ENCODE results near the gene HSPB6. TPM values are rescaled to one million over a fixed set of nuclear protein-coding genes. Genes with fewer than 3 reads are reported as not detected.
A peak's percentile ranks its signal among the peaks of the same experiment; 100 is the strongest.

The HSPB6 gene
- polyA plus RNA-seq, 2 of the 4 experiments (the other 2 are of a cell fraction), result 0.16 to 0.26 TPM

DNA sequence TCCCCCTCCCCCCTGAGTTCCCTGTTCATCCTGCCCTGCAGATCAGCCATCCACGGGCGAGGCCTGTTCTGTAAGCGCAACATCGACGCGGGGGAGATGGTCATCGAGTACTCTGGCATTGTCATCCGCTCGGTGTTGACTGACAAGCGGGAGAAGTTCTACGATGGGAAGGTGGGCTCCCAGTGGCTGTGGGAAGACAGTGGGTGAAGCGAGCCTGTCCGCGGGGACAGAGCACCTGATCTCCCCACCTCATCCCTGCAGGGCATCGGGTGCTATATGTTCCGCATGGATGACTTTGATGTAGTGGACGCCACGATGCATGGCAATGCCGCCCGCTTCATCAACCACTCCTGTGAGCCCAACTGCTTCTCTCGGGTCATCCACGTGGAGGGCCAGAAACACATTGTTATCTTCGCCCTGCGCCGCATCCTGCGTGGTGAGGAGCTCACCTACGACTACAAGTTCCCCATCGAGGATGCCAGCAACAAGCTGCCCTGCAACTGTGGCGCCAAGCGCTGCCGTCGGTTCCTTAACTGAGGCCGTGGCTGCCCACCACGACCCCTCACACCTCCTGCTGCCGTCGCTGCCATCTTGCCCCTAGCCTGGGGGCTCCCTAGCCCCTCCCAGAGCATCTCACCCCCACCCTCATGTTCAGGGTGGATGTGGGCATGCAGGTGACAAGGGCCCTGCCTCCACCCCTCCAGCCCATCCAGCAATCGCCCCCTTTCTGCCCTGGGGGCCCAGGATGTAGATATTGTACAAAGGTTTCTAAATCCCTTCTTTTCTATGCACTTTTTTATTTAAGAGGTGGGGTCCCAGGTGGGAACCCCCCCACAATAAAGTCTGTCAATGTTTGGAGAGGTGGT, 18.6 kb downstream of the HSPB6 start:
- POLR2A ChIA-PET, result interaction anchor here (0.5 to 1.2 kb wide), 2 partner anchors 10 to 108 kb away, joined by 3 read pairs; partner anchors contain the start of gene LIN37
- CTCF ChIA-PET, result interaction anchor here (0.6 to 3.4 kb wide), 11 partner anchors 7 to 193 kb away, joined by 3 to 32 read pairs (median 8); partner anchors contain the start of genes KMT2B, PSENEN and U2AF1L4
- H3K4me3 ChIP-seq, result no peak overlapping the region
- 96% methylated on average over 37 of the region's 37 CpGs for WGBS (ENCODE audit: missing lambda C conversion rate)
- no peak overlapping the region for H3K4me2 ChIP-seq
- FAIRE-seq (no peak), ATAC-seq (no peak), DNase-seq (ENCODE audit: low read depth in 1 of 2, low spot score in 1 of 2) (no peak)
- H3K9me3 ChIP-seq, result no peaks in the 10 kb centered on the region
- no peak overlapping the region for H3K27ac ChIP-seq
- H3K4me1 ChIP-seq, result peaks cover 14% of the 10 kb centered on the region
- TF ChIP-seq RAD21 (conservative IDR thresholded peaks at IDR 0.05 in 1 of 2, IDR thresholded peaks at IDR 0.05 in 1 of 2), result no peak
- no peak for TF ChIP-seq MAZ (IDR thresholded peaks at IDR 0.05; ENCODE audit: borderline replicate concordance, low read depth, low read length)
- TF ChIP-seq, protein P1, sequence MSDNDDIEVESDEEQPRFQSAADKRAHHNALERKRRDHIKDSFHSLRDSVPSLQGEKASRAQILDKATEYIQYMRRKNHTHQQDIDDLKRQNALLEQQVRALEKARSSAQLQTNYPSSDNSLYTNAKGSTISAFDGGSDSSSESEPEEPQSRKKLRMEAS (IDR thresholded peaks at IDR 0.05), result no peak
- TF ChIP-seq KDM1A (IDR thresholded peaks at IDR 0.05; ENCODE audit: low read depth), result no peak

DNA sequence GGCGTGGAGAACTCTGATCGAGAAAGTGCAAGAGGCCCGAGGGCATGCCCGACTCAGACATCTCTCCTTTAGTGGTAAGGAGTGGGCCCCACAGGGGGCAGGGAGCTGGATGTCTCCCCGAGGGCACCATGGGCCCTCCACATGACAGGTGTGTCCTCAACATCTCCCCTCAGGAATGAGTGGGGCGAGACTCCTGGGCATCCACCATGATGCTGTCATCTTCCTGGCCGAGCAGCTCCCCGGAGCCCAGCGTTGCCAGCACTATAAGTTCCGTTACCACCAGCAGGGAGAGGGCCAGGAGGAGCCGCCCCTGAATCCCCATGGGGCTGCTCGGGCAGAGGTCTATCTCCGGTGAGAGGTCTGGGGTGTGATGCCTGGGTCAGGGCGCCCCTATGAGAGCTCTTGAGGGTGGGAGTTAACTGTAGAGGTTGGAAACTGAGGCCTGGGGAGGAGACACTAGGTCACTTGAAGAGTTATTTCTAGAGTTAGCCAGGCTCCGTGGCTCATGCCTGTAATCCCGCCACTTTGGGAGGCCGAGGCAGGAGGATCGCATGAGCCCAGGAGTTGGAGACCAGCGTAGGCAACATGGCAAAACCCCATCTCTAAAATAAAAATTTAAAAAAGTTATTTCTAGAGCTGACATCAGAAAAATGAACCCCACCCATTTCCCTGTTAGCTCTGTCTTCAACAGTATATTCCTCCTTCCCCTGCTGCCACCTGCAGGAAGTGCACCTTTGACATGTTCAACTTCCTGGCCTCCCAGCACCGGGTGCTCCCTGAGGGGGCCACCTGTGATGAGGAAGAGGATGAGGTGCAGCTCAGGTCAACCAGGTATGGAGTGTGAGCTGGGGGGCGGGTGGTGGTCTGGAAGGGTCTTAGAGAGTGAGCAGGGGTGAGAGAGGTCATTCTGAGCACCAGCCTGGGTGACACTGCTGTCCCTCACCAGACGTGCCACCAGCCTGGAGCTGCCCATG, 19.6 kb downstream of the HSPB6 start:
- ChIA-PET CTCF (interaction anchor here (0.5 to 3.4 kb wide), 21 partner anchors 8 to 194 kb away, joined by 3 to 32 read pairs (median 4); partner anchors contain the start of genes KMT2B, LIN37, PSENEN and U2AF1L4), POLR2A (interaction anchor here (0.6 to 1.2 kb wide), 5 partner anchors 9 to 30 kb away, joined by 3 to 5 read pairs (median 4); partner anchors contain the start of gene LIN37)
- WGBS (ENCODE audit: missing lambda C conversion rate), result 88% methylated on average over 22 of the region's 22 CpGs
- H3K9me3 ChIP-seq, result no peaks in the 10 kb centered on the region
- H3K4me1 ChIP-seq, result peaks cover 14% of the 10 kb centered on the region
- peak; percentile 68 to 82 for DNase-seq (ENCODE audit: low read depth in 1 of 2, low spot score in 1 of 2)
- peak overlapping the region in 1 of 2 experiments; percentile 6; a peak in 1 of 6 replicates for H3K27ac ChIP-seq
- no peak overlapping the region for H3K4me3 ChIP-seq
- TF ChIP-seq KDM5A (IDR thresholded peaks at IDR 0.05), result no peak
- no peak for TF ChIP-seq BHLHE40 (IDR thresholded peaks at IDR 0.05; ENCODE audit: low read depth, low read length)
- TF ChIP-seq SMC3 (IDR thresholded peaks at IDR 0.05), result peak; percentile 17; the same call in 1 of the 3 replicates
- TF ChIP-seq HOXB13 (CRISPR knock-in tag; IDR thresholded peaks at IDR 0.05; ENCODE audit: low read depth), result no peak
- no peak for TF ChIP-seq CEBPB (IDR thresholded peaks at IDR 0.05)
- peak in 1 of 2 experiments; percentile 13; a peak in 2 of 5 replicates for TF ChIP-seq RAD21 (conservative IDR thresholded peaks at IDR 0.05 in 1 of 2, IDR thresholded peaks at IDR 0.05 in 1 of 2)
- TF ChIP-seq CHD2 (IDR thresholded peaks at IDR 0.05; ENCODE audit: low read length, partially characterized antibody), result no peak
- no peak; the same call in 1 of the 2 replicates for TF ChIP-seq POLR2AphosphoS2 (conservative IDR thresholded peaks at IDR 0.05; ENCODE audit: low read length)
- TF ChIP-seq, protein P2, sequence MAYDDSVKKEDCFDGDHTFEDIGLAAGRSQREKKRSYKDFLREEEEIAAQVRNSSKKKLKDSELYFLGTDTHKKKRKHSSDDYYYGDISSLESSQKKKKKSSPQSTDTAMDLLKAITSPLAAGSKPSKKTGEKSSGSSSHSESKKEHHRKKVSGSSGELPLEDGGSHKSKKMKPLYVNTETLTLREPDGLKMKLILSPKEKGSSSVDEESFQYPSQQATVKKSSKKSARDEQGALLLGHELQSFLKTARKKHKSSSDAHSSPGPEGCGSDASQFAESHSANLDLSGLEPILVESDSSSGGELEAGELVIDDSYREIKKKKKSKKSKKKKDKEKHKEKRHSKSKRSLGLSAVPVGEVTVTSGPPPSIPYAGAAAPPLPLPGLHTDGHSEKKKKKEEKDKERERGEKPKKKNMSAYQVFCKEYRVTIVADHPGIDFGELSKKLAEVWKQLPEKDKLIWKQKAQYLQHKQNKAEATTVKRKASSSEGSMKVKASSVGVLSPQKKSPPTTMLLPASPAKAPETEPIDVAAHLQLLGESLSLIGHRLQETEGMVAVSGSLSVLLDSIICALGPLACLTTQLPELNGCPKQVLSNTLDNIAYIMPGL (CRISPR knock-in tag; IDR thresholded peaks at IDR 0.05; ENCODE audit: borderline replicate concordance), result no peak
- TF ChIP-seq RNF2 (IDR thresholded peaks at IDR 0.05; ENCODE audit: borderline replicate concordance, low read depth), result no peak
- H3K4me2 ChIP-seq, result no peak overlapping the region
- no peak for ATAC-seq
- FAIRE-seq, result no peak

DNA sequence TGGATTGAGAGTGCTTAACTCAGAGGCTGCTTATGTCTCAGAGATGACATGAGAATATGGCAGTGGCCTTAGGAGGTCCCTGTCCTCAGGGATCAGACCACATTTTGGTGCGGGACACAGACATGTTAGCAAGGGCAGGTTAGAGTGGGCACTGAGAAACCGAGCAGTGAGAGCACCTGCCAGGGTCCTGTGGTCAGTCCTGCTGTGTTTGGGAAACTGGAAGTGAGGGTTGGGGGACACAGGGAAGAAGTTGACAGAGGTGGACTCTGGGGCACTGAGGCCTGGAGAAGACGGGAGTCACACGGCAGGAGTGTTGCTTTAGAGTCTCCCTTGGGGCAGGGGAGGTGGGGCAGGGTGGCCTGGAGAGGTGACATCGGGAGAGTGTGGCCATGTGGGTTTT, 21.9 kb downstream of the HSPB6 start:
- POLR2A ChIA-PET, result interaction anchor here (1.6 kb wide), 1 partner anchor 9 kb away, joined by 4 read pairs; no protein-coding TSS in a partner anchor
- WGBS (ENCODE audit: missing lambda C conversion rate), result 97% methylated on average over 5 of the region's 5 CpGs
- no peak for ATAC-seq
- Histone ChIP-seq H3K4me2 (no peak overlapping the region), H3K9me3 (no peaks in the 10 kb centered on the region), H3K4me1 (peaks cover 4% of the 10 kb centered on the region), H3K27ac (no peak overlapping the region), H3K4me3 (no peak overlapping the region)
- CTCF ChIA-PET, result interaction anchor here (0.8 to 2.4 kb wide), 6 partner anchors 9 to 196 kb away, joined by 3 to 11 read pairs (median 4); no protein-coding TSS in a partner anchor
- FAIRE-seq, result peak; percentile 65
- DNase-seq (ENCODE audit: low read depth in 1 of 2, low spot score in 1 of 2), result no peak
- TF ChIP-seq KDM1A (IDR thresholded peaks at IDR 0.05; ENCODE audit: low read depth), result no peak
- no peak for TF ChIP-seq FOSB (CRISPR knock-in tag; IDR thresholded peaks at IDR 0.05)
- no peak for TF ChIP-seq POLR2AphosphoS2 (conservative IDR thresholded peaks at IDR 0.05; ENCODE audit: low read length)
- TF ChIP-seq, protein P3, sequence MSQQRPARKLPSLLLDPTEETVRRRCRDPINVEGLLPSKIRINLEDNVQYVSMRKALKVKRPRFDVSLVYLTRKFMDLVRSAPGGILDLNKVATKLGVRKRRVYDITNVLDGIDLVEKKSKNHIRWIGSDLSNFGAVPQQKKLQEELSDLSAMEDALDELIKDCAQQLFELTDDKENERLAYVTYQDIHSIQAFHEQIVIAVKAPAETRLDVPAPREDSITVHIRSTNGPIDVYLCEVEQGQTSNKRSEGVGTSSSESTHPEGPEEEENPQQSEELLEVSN (IDR thresholded peaks at IDR 0.05; ENCODE audit: borderline replicate concordance, low read depth), result no peak
- TF ChIP-seq CBX2 (IDR thresholded peaks at IDR 0.05; ENCODE audit: borderline replicate concordance, low read depth), result no peak
- no peak for TF ChIP-seq RAD21 (conservative IDR thresholded peaks at IDR 0.05 in 1 of 2, IDR thresholded peaks at IDR 0.05 in 1 of 2)
- no peak for TF ChIP-seq PHF8 (IDR thresholded peaks at IDR 0.05; ENCODE audit: borderline replicate concordance, low read depth)
- no peak for TF ChIP-seq NFE2L2 (conservative IDR thresholded peaks at IDR 0.05; ENCODE audit: low read length)
- TF ChIP-seq SREBF2 (IDR thresholded peaks at IDR 0.05), result no peak
- TF ChIP-seq, protein P4, sequence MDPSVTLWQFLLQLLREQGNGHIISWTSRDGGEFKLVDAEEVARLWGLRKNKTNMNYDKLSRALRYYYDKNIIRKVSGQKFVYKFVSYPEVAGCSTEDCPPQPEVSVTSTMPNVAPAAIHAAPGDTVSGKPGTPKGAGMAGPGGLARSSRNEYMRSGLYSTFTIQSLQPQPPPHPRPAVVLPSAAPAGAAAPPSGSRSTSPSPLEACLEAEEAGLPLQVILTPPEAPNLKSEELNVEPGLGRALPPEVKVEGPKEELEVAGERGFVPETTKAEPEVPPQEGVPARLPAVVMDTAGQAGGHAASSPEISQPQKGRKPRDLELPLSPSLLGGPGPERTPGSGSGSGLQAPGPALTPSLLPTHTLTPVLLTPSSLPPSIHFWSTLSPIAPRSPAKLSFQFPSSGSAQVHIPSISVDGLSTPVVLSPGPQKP (IDR thresholded peaks at IDR 0.05; ENCODE audit: low read depth, low read length), result no peak
- TF ChIP-seq, protein P5, sequence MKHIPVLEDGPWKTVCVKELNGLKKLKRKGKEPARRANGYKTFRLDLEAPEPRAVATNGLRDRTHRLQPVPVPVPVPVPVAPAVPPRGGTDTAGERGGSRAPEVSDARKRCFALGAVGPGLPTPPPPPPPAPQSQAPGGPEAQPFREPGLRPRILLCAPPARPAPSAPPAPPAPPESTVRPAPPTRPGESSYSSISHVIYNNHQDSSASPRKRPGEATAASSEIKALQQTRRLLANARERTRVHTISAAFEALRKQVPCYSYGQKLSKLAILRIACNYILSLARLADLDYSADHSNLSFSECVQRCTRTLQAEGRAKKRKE (CRISPR knock-in tag; IDR thresholded peaks at IDR 0.05; ENCODE audit: low read depth), result no peak
- TF ChIP-seq ZSCAN20 (CRISPR knock-in tag; IDR thresholded peaks at IDR 0.05), result no peak
- TF ChIP-seq, protein P1 (IDR thresholded peaks at IDR 0.05), result no peak

All from A549 (cell line).